ENCODE data around the gene TMA7B.

- no peak for TF ChIP-seq POLR2A (IDR thresholded peaks at IDR 0.05)
- no peak for TF ChIP-seq CTCF (IDR thresholded peaks at IDR 0.05)
Observed at GRCh38 chr22:39935116-39935515, 25.1 kb upstream of the TMA7B start.

Measured in Peyer's patch (tissue), 4 donors.